Stimulated activated naive CD4-positive, alpha-beta T cell (primary cell): ENCODE measurements around the gene ITGAV.
A peak's percentile ranks its signal among the peaks of the same experiment; 100 is the strongest.
"Not testable (repeated sequence)": the region's sequence is repeated elsewhere in the genome, so short reads cannot be mapped to it uniquely, and the experiment has no call there.

Source experiments
- DNase-seq, 6 experiments: peaks; one replicate each; lab custom pipeline; 2025; lab: John Stamatoyannopoulos, UW

The ITGAV gene

GRCh38 chr2:186589612-186590349, at the start of gene ITGAV:
ITGAV (plus strand) TSS chr2:186590056; CDS start chr2:186590339, 283 bp downstream.
- DNase-seq: peak; percentile 63 to 76 (median 70)

- no peak for DNase-seq
Observed at GRCh38 chr2:186540941-186541340, 48.9 kb upstream of the ITGAV start.

- no peak for DNase-seq
Observed at GRCh38 chr2:186542002-186542401, 47.9 kb upstream of the ITGAV start.

GRCh38 chr2:186543561-186544131, 46.2 kb upstream of the ITGAV start:
- no peak for DNase-seq

GRCh38 chr2:186544255-186544675, 45.6 kb upstream of the ITGAV start:
- DNase-seq: no peak

GRCh38 chr2:186546846-186547245, 43.0 kb upstream of the ITGAV start:
- no peak for DNase-seq

- DNase-seq: no peak
Observed at GRCh38 chr2:186551323-186552050, 38.4 kb upstream of the ITGAV start.

- DNase-seq: no peak
Observed at GRCh38 chr2:186554429-186554828, 35.4 kb upstream of the ITGAV start.

- DNase-seq: no peak
Observed at GRCh38 chr2:186554850-186555671, 34.8 kb upstream of the ITGAV start.

- DNase-seq: no peak
Observed at GRCh38 chr2:186558512-186559276, 31.2 kb upstream of the ITGAV start.

- no peak for DNase-seq
Observed at GRCh38 chr2:186559370-186559769, 30.5 kb upstream of the ITGAV start.

GRCh38 chr2:186559848-186560247, 30.0 kb upstream of the ITGAV start:
- DNase-seq: no peak

- DNase-seq: no peak
Observed at GRCh38 chr2:186560254-186560653, 29.6 kb upstream of the ITGAV start.

- no peak for DNase-seq
Observed at GRCh38 chr2:186561467-186562208, 28.2 kb upstream of the ITGAV start.

- DNase-seq: no peak
Observed at GRCh38 chr2:186562209-186562578, 27.7 kb upstream of the ITGAV start.

GRCh38 chr2:186568600-186568999, 21.3 kb upstream of the ITGAV start:
- not testable (repeated sequence) for DNase-seq

- DNase-seq: not testable (repeated sequence)
Observed at GRCh38 chr2:186569127-186569526, 20.7 kb upstream of the ITGAV start.

- no peak for DNase-seq
Observed at GRCh38 chr2:186569897-186570296, 20.0 kb upstream of the ITGAV start.

GRCh38 chr2:186570604-186571003, 19.3 kb upstream of the ITGAV start:
- DNase-seq: no peak

GRCh38 chr2:186572705-186573104, 17.2 kb upstream of the ITGAV start:
- DNase-seq: no peak

- DNase-seq: no peak
Observed at GRCh38 chr2:186573531-186573930, 16.3 kb upstream of the ITGAV start.
